ENCODE data around the gene COA8.

- TF ChIP-seq POLR2AphosphoS5 (IDR thresholded peaks at IDR 0.05; ENCODE audit: low read depth, low read length) (no peak), TAF1 (IDR thresholded peaks at IDR 0.05; ENCODE audit: borderline replicate concordance, low read depth, low read length) (no peak)
Observed at GRCh38 chr14:103517174-103517566, 45.6 kb upstream of the COA8 start.
